Kasumi-1 (cell line): Measurements from ENCODE around the gene DNAJC11.
"Not testable (repeated sequence)": the region's sequence is repeated elsewhere in the genome, so short reads cannot be mapped to it uniquely, and the experiment has no call there.

Experiments used
- DNase-seq, 2 experiments: peaks; one replicate each; lab custom pipeline; 2025; lab: John Stamatoyannopoulos, UW

The DNAJC11 gene

GRCh38 chr1:6701437-6702153, at the start of gene DNAJC11:
Gene DNAJC11 (minus strand): TSS chr1:6701816. CDS start chr1:6701800, 16 bp downstream.
- peak; percentile 79 to 81 for DNase-seq

- no peak for DNase-seq
Observed at GRCh38 chr1:6750490-6750889, 48.9 kb upstream of the DNAJC11 start.

GRCh38 chr1:6747674-6748073, 46.1 kb upstream of the DNAJC11 start:
- DNase-seq = no peak

- DNase-seq = no peak
Observed at GRCh38 chr1:6745073-6745472, 43.5 kb upstream of the DNAJC11 start.

- peak; percentile 83 to 87 for DNase-seq
Observed at GRCh38 chr1:6743189-6744101, 41.8 kb upstream of the DNAJC11 start.

- DNase-seq = peak; percentile 34 to 42
Observed at GRCh38 chr1:6742676-6743188, 41.1 kb upstream of the DNAJC11 start.

GRCh38 chr1:6738987-6739676, 37.5 kb upstream of the DNAJC11 start:
- DNase-seq = no peak

GRCh38 chr1:6732942-6733341, 31.3 kb upstream of the DNAJC11 start:
- DNase-seq = no peak

GRCh38 chr1:6731905-6732304, 30.3 kb upstream of the DNAJC11 start:
- DNase-seq = no peak

GRCh38 chr1:6730880-6731279, 29.3 kb upstream of the DNAJC11 start:
- no peak for DNase-seq

GRCh38 chr1:6730473-6730872, 28.9 kb upstream of the DNAJC11 start:
- no peak for DNase-seq

- DNase-seq = peak; percentile 86 to 89
Observed at GRCh38 chr1:6727535-6727934, 25.9 kb upstream of the DNAJC11 start.

- no peak for DNase-seq
Observed at GRCh38 chr1:6726253-6726652, 24.6 kb upstream of the DNAJC11 start.

GRCh38 chr1:6724517-6725141, 23.0 kb upstream of the DNAJC11 start:
- DNase-seq = no peak

- DNase-seq = no peak
Observed at GRCh38 chr1:6723621-6724428, 22.2 kb upstream of the DNAJC11 start.

- no peak for DNase-seq
Observed at GRCh38 chr1:6711174-6711573, 9.6 kb upstream of the DNAJC11 start.

GRCh38 chr1:6704746-6705145, 3.1 kb upstream of the DNAJC11 start:
- no peak for DNase-seq

GRCh38 chr1:6703016-6703415, 1.4 kb upstream of the DNAJC11 start:
- no peak for DNase-seq

GRCh38 chr1:6700853-6701436, 671 bp downstream of the DNAJC11 start:
- no peak for DNase-seq

GRCh38 chr1:6699915-6700314, 1.7 kb downstream of the DNAJC11 start:
- not testable (repeated sequence) for DNase-seq

- DNase-seq = no peak
Observed at GRCh38 chr1:6695868-6696267, 5.7 kb downstream of the DNAJC11 start.
